ENCODE measurements around the gene MGAT4D.
"Not testable (repeated sequence)": the region's sequence is repeated elsewhere in the genome, so short reads cannot be mapped to it uniquely, and the experiment has no call there.

The MGAT4D gene

DNA sequence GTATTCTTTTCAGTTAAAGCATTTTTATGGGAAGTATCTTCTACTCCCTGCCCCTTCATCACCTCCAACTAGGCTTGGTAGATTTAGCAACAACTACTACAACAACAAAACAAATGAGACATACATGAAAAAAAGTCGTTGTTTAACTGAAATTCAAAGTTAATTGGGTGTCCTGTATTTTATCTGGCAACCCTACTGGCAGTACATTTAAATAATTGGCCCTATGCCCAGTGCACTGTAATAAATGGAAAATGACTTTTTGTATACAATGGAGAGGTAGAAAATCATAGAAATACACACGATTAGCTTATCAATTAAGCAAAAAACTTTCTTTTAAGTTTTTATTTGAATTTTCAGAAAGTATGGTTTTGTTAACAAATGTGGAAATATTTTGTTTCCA, 49.3 kb downstream of the MGAT4D start:
- DNase-seq: no peak
- in situ Hi-C loops (cut with HindIII; ENCODE audit: low pct_ligation_motif_present, low pct_unique_long_range_greater_than_20kb, low sequenced_read_pairs): no loop called here

GRCh38 chr4:140448162-140448561, 49.9 kb downstream of the MGAT4D start:
- no peak for DNase-seq
- in situ Hi-C loops (cut with HindIII; ENCODE audit: low pct_ligation_motif_present, low pct_unique_long_range_greater_than_20kb, low sequenced_read_pairs): no loop called here

GRCh38 chr4:140444347-140444746, 53.7 kb downstream of the MGAT4D start:
- DNase-seq; in situ Hi-C loops (cut with HindIII; ENCODE audit: low pct_ligation_motif_present, low pct_unique_long_range_greater_than_20kb, low sequenced_read_pairs): not testable (repeated sequence)

GRCh38 chr4:140439644-140440142, 58.4 kb downstream of the MGAT4D start:
- in situ Hi-C loops (cut with HindIII; ENCODE audit: low pct_ligation_motif_present, low pct_unique_long_range_greater_than_20kb, low sequenced_read_pairs): no loop called here
- DNase-seq: no peak

DNA sequence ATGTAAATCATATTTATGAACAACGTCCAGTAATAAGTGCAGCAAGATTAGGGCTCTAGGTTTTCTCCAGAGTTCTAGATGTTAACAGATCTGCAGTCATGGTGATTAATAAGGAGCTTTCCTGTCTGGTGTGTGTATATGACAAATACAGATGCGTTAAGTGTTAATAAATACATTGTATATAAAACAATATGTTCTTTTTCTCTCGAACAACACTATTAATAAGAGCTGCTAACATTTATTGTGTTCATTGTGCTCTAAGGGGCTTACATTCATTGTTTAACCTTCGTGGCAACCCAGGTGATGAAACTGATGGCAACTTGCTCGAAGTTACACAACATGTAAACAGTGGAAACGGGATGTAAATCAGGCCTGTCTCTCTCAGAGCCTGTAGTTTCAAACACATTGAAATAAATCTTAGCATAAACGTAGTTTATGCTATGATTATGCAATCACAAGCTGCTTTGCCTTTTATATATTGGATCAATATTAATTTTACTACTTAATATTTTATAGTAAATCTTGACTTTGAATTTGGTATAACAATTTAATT, 70.1 kb downstream of the MGAT4D start:
- in situ Hi-C loops (cut with HindIII; ENCODE audit: low pct_ligation_motif_present, low pct_unique_long_range_greater_than_20kb, low sequenced_read_pairs): no loop called here
- no peak for DNase-seq

DNA sequence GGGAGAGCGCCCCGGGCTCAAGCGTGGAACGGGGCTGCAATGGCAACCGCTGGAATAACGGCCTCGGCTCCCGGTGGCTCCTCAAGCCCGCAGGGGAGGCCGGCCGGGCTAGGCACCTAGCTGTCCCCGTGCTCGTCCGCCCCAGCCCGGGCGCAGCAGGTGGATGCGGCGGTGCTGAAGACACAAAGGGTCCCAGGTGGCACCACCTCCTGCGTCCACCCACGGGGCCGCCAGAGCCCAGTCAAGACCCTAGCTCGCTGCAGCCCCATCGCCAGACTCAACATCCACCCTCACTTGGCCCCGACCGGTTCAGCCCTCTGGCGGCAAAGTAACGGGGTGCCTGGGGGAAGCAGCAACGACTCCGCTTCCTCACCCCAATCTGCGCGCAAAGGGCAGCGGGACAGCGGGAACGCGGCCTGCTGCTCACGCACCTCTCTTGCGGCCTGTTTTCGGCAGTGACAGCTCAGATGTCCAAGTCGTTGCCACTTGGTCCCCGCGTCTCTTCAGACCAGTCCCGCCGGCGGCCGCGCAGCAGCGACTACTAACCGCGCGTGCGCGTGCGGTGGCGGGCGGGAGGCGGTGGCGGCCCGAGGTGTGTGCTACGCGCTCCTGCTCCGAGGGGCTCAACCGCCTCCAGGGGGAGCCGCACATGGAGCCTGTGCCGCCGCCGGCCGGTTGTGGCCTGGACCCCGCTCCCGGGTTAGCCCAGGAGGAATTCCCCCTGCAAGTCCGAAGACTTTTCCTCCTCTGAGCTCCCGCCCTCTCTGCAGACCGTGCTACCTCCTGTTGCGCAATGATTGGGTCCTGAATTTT, 70.8 kb downstream of the MGAT4D start, which contains the start of gene CLGN:
Gene CLGN, minus strand, starts transcription at position 543 of the 813 bp plus-strand sequence. CDS start 14,570 bp downstream, outside the sequence.
- DNase-seq: peak; percentile 60
- in situ Hi-C loops (cut with HindIII; ENCODE audit: low pct_ligation_motif_present, low pct_unique_long_range_greater_than_20kb, low sequenced_read_pairs): no loop called here

GRCh38 chr4:140426610-140427105, 71.4 kb downstream of the MGAT4D start:
- no peak for DNase-seq
- in situ Hi-C loops (cut with HindIII; ENCODE audit: low pct_ligation_motif_present, low pct_unique_long_range_greater_than_20kb, low sequenced_read_pairs): no loop called here

DNA sequence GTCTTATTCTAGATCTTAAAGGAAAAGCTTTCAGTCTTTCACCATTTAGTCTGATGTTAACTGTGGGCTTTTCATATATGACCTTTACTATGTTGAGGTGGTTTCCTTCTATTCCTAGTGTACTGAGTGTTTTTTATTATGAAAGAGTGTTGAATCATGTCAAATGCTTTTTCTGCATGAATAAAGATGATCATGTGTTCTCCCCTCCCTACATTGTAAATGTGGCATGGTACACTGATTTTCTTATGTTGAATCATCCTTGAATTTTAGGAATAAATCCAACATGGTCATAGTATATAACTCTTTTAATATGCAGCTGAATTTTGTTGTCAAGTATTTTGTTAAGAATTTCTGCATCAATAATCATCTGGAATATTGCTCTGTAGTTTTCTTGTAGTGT, 75.0 kb downstream of the MGAT4D start:
- in situ Hi-C loops (cut with HindIII; ENCODE audit: low pct_ligation_motif_present, low pct_unique_long_range_greater_than_20kb, low sequenced_read_pairs): no loop called here
- no peak for DNase-seq

GRCh38 chr4:140413130-140413969, 84.7 kb downstream of the MGAT4D start:
- DNase-seq; in situ Hi-C loops (cut with HindIII; ENCODE audit: low pct_ligation_motif_present, low pct_unique_long_range_greater_than_20kb, low sequenced_read_pairs): not testable (repeated sequence)

- in situ Hi-C loops (cut with HindIII; ENCODE audit: low pct_ligation_motif_present, low pct_unique_long_range_greater_than_20kb, low sequenced_read_pairs): no loop called here
- DNase-seq: no peak
Observed at GRCh38 chr4:140408974-140409373, 89.1 kb downstream of the MGAT4D start.

DNA sequence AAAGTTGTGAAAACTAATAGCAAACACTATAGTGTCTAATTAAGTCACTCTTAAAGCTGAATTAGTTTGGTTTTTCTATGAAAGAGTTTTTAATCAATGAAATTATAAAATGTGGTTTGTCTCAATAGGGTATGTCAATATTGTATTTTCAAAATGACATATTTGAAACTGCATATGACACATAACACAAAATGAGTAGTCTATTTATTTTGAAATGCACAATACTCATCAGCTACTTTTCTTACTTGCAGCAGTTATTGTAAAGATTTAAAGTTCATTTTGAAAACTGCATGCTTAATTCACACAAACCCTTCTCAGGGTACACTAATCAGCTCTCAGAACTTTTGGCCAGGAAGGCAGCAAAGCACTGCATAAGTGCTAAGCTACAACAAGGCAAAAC, 91.8 kb downstream of the MGAT4D start:
- DNase-seq: no peak
- in situ Hi-C loops (cut with HindIII; ENCODE audit: low pct_ligation_motif_present, low pct_unique_long_range_greater_than_20kb, low sequenced_read_pairs): no loop called here

DNA sequence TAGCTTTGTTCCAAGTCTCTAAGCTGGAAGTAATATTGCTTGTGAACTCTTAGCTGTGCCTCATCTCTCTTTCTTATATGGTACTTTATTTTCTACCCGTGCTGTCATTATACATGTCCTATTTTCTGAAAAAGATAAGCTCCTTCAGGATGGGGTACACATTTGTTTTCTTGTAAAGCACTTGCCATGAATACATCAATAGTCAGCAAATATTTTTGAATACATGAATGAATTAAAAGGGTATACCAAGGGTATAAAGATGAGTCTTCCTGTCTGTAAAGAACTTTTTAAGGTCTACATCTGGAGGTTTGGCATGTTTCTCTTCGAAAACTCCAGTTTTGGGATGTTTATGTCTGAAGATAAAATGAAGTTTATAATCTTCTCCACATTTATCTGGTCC, 98.0 kb downstream of the MGAT4D start:
- no peak for DNase-seq
- in situ Hi-C loops (cut with HindIII; ENCODE audit: low pct_ligation_motif_present, low pct_unique_long_range_greater_than_20kb, low sequenced_read_pairs): no loop called here

GRCh38 chr4:140395668-140396067, 102.4 kb downstream of the MGAT4D start:
- in situ Hi-C loops (cut with HindIII; ENCODE audit: low pct_ligation_motif_present, low pct_unique_long_range_greater_than_20kb, low sequenced_read_pairs): no loop called here
- DNase-seq: no peak
